A549 (cell line): Measurements from ENCODE around the gene CCT3. TPM values are rescaled to one million over a fixed set of nuclear protein-coding genes. Genes with fewer than 3 reads are reported as not detected.
A peak's percentile ranks its signal among the peaks of the same experiment; 100 is the strongest.

ENCODE experiments used
- ATAC-seq, 2 experiments: fragments of 200-7000 bp in 1 of 2; fragments of >200 bp in 1 of 2; cut with Nextera tagmentation in 1 of 2; cut with Tn5 transposase in 1 of 2; 3 replicates each; pipeline versions ENCODE4 v1.8.0 to v1.9.1; 2018 to 2020; ENCODE audit warnings: mild to moderate bottlenecking in 1 of 2, moderate library complexity in 1 of 2
- CTCF ChIA-PET: fragments of 300-600 bp; sonication (Branson Sonifier 250); formaldehyde crosslinking; extraction: SDS; loops from one replicate; lab custom pipeline; 2021; ENCODE audit warnings: antibody characterized with exemption, inconsistent platforms; lab: Yijun Ruan, JAX
- POLR2A ChIA-PET: fragments of 350-600 bp; formaldehyde crosslinking; extraction: SDS; loops from one replicate; lab custom pipeline; 2021; ENCODE audit warnings: antibody characterized with exemption, inconsistent platforms; lab: Yijun Ruan, JAX
- DNase-seq, 2 experiments: peaks; one replicate each; pipeline versions ENCODE4 v3.0.0 to v3.0.0-alpha.2; 2011 to 2016; ENCODE audit warnings: low read depth in 1 of 2, low spot score in 1 of 2
- FAIRE-seq: peaks from 2 replicates; lab custom pipeline; 2011; peaks lifted over from hg19 to GRCh38; lab: Jason Lieb, UNC
- H3K27ac ChIP-seq, 2 experiments: fragments of >200 bp; sonication (Bioruptor Twin); formaldehyde crosslinking; 3 replicates each; pipeline ENCODE4 v1.5.1; 2016 to 2017
- H3K4me1 ChIP-seq: fragments of >200 bp; sonication (Bioruptor Twin); formaldehyde crosslinking; 3 replicates; pipeline ENCODE4 v1.6.1; 2016
- H3K4me2 ChIP-seq: fragments of >200 bp; sonication (Bioruptor Twin); formaldehyde crosslinking; 3 replicates; pipeline ENCODE4 v1.6.1; 2016
- H3K4me3 ChIP-seq: fragments of >200 bp; sonication (Bioruptor Twin); formaldehyde crosslinking; 3 replicates; pipeline ENCODE4 v1.5.1; 2016
- H3K9me3 ChIP-seq: fragments of >200 bp; sonication (Bioruptor Twin); formaldehyde crosslinking; 3 replicates; pipeline ENCODE4 v1.6.1; 2016
- CEBPB ChIP-seq, 2 experiments: fragments of >200 bp in 1 of 2; sonication (Bioruptor Twin) in 1 of 2; formaldehyde crosslinking in 1 of 2; IDR thresholded peaks; 2 replicates each; pipeline ENCODE4 v1.6.1; 2012 to 2016
- CHD2 ChIP-seq: fragments of 150-350 bp; IDR thresholded peaks from 2 replicates; pipeline ENCODE4 v1.6.1; 2014; ENCODE audit warnings: low read length; ENCODE audit not compliant: partially characterized antibody
- CHD4 ChIP-seq: fragments of 200-600 bp; sonication (generic); IDR thresholded peaks from 2 replicates; pipeline ENCODE4 v1.6.1; 2016; ENCODE audit warnings: antibody characterized with exemption, mild to moderate bottlenecking, borderline replicate concordance
- ESRRA ChIP-seq: fragments of 150-350 bp; IDR thresholded peaks from 2 replicates; pipeline ENCODE4 v1.6.1; 2014; ENCODE audit warnings: mild to moderate bottlenecking, low read length, borderline replicate concordance
- FOSB ChIP-seq: fragments of 250-450 bp; sonication (Bioruptor Pico); IDR thresholded peaks from 2 replicates; pipeline ENCODE4 v1.5.0; 2020; ENCODE audit warnings: mild to moderate bottlenecking, moderate library complexity
- GATA3 ChIP-seq: IDR thresholded peaks from 2 replicates; pipeline ENCODE4 v1.6.1; 2012; ENCODE audit warnings: borderline replicate concordance
- HOXB13 ChIP-seq: fragments of 250-450 bp; sonication (Bioruptor Pico); IDR thresholded peaks from 2 replicates; pipeline ENCODE4 v1.5.0; 2020; ENCODE audit warnings: low read depth, mild to moderate bottlenecking, moderate library complexity
- JUN ChIP-seq, 2 experiments: fragments of >200 bp; sonication (Bioruptor Twin); formaldehyde crosslinking; IDR thresholded peaks; 2 replicates in 1 of 2; 3 replicates in 1 of 2; pipeline ENCODE4 v1.6.1; 2016 to 2017
- JUNB ChIP-seq: fragments of >200 bp; sonication (Bioruptor Twin); formaldehyde crosslinking; IDR thresholded peaks from 2 replicates; pipeline ENCODE4 v1.6.1; 2016
- MAFK ChIP-seq: fragments of 450-650 bp; IDR thresholded peaks from 2 replicates; pipeline ENCODE4 v1.6.1; 2014; ENCODE audit not compliant: partially characterized antibody
- NPAS2 ChIP-seq: fragments of 250-450 bp; sonication (Bioruptor Pico); IDR thresholded peaks from 2 replicates; pipeline ENCODE4 v1.8.0; 2022; ENCODE audit warnings: mild to moderate bottlenecking, moderate library complexity, borderline replicate concordance
- POLR2A ChIP-seq: IDR thresholded peaks from 2 replicates; pipeline ENCODE4 v1.6.1; 2012; ENCODE audit warnings: mild to moderate bottlenecking, low read length
- POLR2AphosphoS2 ChIP-seq: conservative IDR thresholded peaks from 2 replicates; pipeline ENCODE4 v1.6.1; 2012; ENCODE audit warnings: low read length, improper control_type of control experiment, inconsistent platforms
- RCOR1 ChIP-seq: fragments of 150-350 bp; IDR thresholded peaks from 2 replicates; pipeline ENCODE4 v1.6.1; 2014; ENCODE audit warnings: antibody characterized with exemption, low read length, low read depth
- RFX5 ChIP-seq: fragments of 450-650 bp; IDR thresholded peaks from 2 replicates; pipeline ENCODE4 v1.7.1; 2014; ENCODE audit warnings: antibody characterized with exemption, mild to moderate bottlenecking, moderate library complexity
- RNF2 ChIP-seq: fragments of 200-600 bp; sonication (generic); IDR thresholded peaks from 2 replicates; pipeline ENCODE4 v1.6.1; 2016; ENCODE audit warnings: low read depth, mild to moderate bottlenecking, antibody characterized with exemption, moderate library complexity, borderline replicate concordance
- ZFP36 ChIP-seq: fragments of 450-650 bp; IDR thresholded peaks from 2 replicates; pipeline ENCODE4 v1.6.1; 2014; ENCODE audit warnings: borderline replicate concordance; ENCODE audit not compliant: partially characterized antibody
- WGBS: methylation state at CpG from one replicate; pipeline ENCODE4 v1.1.6; 2017; ENCODE audit errors: missing lambda C conversion rate; 5-methylcytosine and 5-hydroxymethylcytosine counted together
- polyA plus RNA-seq, 4 experiments: library from polyadenylated mRNA; depleted of rRNA in 3 of 4; stranded (reverse); fragments of >200 nt; fragmentation: RNase III in 1 of 4; extraction: RNeasy Plus Mini Kit Qiagen cat#74134 plus additional on column Dnase treatment in 1 of 4; gene quantifications; 2 replicates in 3 of 4; 3 replicates in 1 of 4; pipeline ENCODE4 v1.2.3, GENCODE V29; 2011 to 2017
- TF ChIP-seq, protein P1 (sequence below): IDR thresholded peaks from 2 replicates; pipeline ENCODE4 v1.6.1; 2012
- TF ChIP-seq, protein P2 (sequence below): IDR thresholded peaks from 2 replicates; pipeline ENCODE4 v1.6.1; 2012; ENCODE audit warnings: low read depth, borderline replicate concordance
- TF ChIP-seq, protein P3 (sequence below): fragments of >200 bp; sonication (Bioruptor Twin); formaldehyde crosslinking; IDR thresholded peaks from 3 replicates; pipeline ENCODE4 v1.6.1; 2016
- TF ChIP-seq, protein P4 (sequence below): fragments of 150-350 bp; IDR thresholded peaks from 2 replicates; pipeline ENCODE4 v1.6.1; 2014; ENCODE audit warnings: low read depth, mild to moderate bottlenecking, low read length
- TF ChIP-seq, protein P5 (sequence below): fragments of >200 bp; sonication (Bioruptor Twin); formaldehyde crosslinking; IDR thresholded peaks from 3 replicates; pipeline ENCODE4 v1.5.1; 2016
- TF ChIP-seq, protein P6 (sequence below): fragments of 250-450 bp; sonication (Bioruptor Pico); IDR thresholded peaks from 2 replicates; pipeline ENCODE4 v1.5.0; 2020; ENCODE audit warnings: low read depth, mild to moderate bottlenecking, moderate library complexity
- TF ChIP-seq, protein P7 (sequence below): IDR thresholded peaks from 2 replicates; pipeline ENCODE4 v1.6.1; 2012
- TF ChIP-seq, protein P8 (sequence below): fragments of 450-650 bp; IDR thresholded peaks from 2 replicates; pipeline ENCODE4 v1.6.1; 2014; ENCODE audit warnings: antibody characterized with exemption

CCT3 gene
- polyA plus RNA-seq, 2 of the 4 experiments (the other 2 are of a cell fraction): 528 to 824 TPM

DNA sequence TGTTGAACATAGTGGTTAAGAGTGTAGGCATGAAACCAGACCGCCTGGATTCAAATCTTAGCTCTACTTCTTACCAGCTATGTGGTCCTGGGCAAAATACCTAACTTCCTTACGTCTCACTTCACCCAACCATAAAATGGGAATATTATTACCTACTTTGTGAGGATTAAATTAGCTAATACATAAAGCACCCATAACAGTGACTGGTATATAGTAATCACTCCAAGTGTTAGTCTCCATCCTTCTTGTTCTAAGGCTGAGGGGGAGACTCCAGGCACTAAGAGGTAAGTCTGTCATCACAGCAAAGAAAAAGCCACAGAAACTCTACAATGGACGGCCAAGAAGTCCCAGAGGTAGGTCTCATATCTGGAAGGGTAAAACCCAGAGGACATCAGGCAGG lies 58.3 kb downstream of the CCT3 start:
- CTCF ChIA-PET: interaction anchor here (0.9 to 2.0 kb wide), 8 partner anchors 8 to 166 kb away, joined by 3 to 8 read pairs (median 4); no protein-coding TSS in a partner anchor
- ATAC-seq (no peak), FAIRE-seq (no peak)

DNA sequence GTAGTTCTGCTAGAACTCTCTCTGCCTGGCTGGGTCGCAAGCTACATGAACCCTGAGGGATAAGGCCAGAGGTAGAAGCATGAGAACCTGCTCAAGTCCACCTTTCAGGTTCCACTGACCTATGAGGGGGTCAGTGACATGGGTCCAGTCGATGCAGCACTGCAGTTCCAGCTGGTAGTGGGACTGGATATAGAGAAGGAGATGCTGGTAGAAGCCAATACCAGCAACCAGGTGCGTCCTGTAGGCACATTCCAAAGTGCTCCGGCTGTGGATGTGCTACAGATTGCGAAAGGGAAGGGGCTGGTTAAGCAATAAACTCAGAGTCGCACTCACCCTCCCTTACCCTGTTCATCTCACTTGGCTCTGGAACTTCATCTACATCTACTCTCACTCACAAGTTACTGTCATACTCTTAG lies 61.1 kb downstream of the CCT3 start:
- no peak for DNase-seq
- Histone ChIP-seq H3K4me2 (no peak overlapping the region), H3K4me1 (peaks cover 11% of the 10 kb centered on the region), H3K27ac (no peak overlapping the region), H3K4me3 (no peak overlapping the region), H3K9me3 (no peaks in the 10 kb centered on the region)
- ATAC-seq: no peak
- CTCF ChIA-PET: interaction anchor here (0.9 to 1.5 kb wide), 5 partner anchors 12 to 147 kb away, joined by 3 to 6 read pairs (median 5); no protein-coding TSS in a partner anchor
- POLR2A ChIA-PET: no interaction called here
- WGBS: 85% methylated on average over 6 of the region's 6 CpGs
- TF ChIP-seq CEBPB (IDR thresholded peaks at IDR 0.05) (peak; percentile 73 to 87; a peak in 3 of 4 replicates), CHD2 (no peak)
- FAIRE-seq: no peak

More for the DNA sequence above, 58.3 kb downstream of the CCT3 start:
- WGBS: 95% methylated on average over 3 of the region's 3 CpGs
- DNase-seq: no peak
- Histone ChIP-seq H3K4me1 (peaks cover 21% of the 10 kb centered on the region), H3K9me3 (no peaks in the 10 kb centered on the region), H3K4me2 (no peak overlapping the region), H3K27ac (no peak overlapping the region), H3K4me3 (no peak overlapping the region)
- POLR2A ChIA-PET: interaction anchor here (1.0 kb wide), 1 partner anchor 11 kb away, joined by 3 read pairs; no protein-coding TSS in a partner anchor
- no peak for TF ChIP-seq MAFK
- no peak for TF ChIP-seq ESRRA
- TF ChIP-seq, protein P1, sequence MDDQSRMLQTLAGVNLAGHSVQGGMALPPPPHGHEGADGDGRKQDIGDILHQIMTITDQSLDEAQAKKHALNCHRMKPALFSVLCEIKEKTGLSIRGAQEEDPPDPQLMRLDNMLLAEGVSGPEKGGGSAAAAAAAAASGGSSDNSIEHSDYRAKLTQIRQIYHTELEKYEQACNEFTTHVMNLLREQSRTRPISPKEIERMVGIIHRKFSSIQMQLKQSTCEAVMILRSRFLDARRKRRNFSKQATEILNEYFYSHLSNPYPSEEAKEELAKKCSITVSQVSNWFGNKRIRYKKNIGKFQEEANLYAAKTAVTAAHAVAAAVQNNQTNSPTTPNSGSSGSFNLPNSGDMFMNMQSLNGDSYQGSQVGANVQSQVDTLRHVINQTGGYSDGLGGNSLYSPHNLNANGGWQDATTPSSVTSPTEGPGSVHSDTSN: no peak
- no peak for TF ChIP-seq CHD4
- no peak for TF ChIP-seq NPAS2
- TF ChIP-seq POLR2AphosphoS2: no peak
- TF ChIP-seq, protein P2, sequence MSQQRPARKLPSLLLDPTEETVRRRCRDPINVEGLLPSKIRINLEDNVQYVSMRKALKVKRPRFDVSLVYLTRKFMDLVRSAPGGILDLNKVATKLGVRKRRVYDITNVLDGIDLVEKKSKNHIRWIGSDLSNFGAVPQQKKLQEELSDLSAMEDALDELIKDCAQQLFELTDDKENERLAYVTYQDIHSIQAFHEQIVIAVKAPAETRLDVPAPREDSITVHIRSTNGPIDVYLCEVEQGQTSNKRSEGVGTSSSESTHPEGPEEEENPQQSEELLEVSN: no peak
- TF ChIP-seq, protein P3, sequence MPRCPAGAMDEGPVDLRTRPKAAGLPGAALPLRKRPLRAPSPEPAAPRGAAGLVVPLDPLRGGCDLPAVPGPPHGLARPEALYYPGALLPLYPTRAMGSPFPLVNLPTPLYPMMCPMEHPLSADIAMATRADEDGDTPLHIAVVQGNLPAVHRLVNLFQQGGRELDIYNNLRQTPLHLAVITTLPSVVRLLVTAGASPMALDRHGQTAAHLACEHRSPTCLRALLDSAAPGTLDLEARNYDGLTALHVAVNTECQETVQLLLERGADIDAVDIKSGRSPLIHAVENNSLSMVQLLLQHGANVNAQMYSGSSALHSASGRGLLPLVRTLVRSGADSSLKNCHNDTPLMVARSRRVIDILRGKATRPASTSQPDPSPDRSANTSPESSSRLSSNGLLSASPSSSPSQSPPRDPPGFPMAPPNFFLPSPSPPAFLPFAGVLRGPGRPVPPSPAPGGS: no peak
- TF ChIP-seq RFX5: no peak
- TF ChIP-seq ZFP36: no peak
- no peak for TF ChIP-seq POLR2A
- no peak for TF ChIP-seq RNF2
- TF ChIP-seq HOXB13 (CRISPR knock-in tag): no peak
- no peak for TF ChIP-seq JUNB

DNA sequence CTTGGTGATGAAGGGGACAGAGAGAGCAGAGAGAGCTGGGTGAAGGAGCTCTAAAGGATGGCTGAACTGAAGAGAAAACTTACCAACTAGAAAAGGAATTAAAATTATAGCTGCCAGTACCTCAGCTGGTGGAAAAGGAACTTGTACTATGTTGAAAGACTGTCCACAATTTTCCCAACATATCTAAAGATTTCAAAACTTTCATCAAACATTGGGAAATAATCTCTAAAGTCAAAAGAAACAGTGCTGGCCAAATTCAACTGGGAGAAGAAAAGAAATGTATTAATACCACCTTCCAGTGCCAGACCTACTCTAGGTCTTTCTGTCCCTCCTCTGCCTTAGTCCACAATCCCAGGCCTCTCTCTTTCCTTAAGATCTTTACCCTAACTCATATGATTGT lies 61.6 kb downstream of the CCT3 start:
- CTCF ChIA-PET: interaction anchor here (1.3 to 1.5 kb wide), 3 partner anchors 11 to 51 kb away, joined by 4 to 6 read pairs (median 5); no protein-coding TSS in a partner anchor
- Histone ChIP-seq H3K4me1 (peaks cover 9% of the 10 kb centered on the region), H3K9me3 (no peaks in the 10 kb centered on the region), H3K4me3 (no peak overlapping the region), H3K4me2 (no peak overlapping the region), H3K27ac (no peak overlapping the region)
- no peak for ATAC-seq
- POLR2A ChIA-PET: no interaction called here
- no peak for FAIRE-seq
- DNase-seq: no peak
- TF ChIP-seq, protein P4, sequence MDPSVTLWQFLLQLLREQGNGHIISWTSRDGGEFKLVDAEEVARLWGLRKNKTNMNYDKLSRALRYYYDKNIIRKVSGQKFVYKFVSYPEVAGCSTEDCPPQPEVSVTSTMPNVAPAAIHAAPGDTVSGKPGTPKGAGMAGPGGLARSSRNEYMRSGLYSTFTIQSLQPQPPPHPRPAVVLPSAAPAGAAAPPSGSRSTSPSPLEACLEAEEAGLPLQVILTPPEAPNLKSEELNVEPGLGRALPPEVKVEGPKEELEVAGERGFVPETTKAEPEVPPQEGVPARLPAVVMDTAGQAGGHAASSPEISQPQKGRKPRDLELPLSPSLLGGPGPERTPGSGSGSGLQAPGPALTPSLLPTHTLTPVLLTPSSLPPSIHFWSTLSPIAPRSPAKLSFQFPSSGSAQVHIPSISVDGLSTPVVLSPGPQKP: no peak
- TF ChIP-seq RNF2 (no peak), RCOR1 (no peak), JUN (IDR thresholded peaks at IDR 0.05) (no peak), GATA3 (no peak), FOSB (CRISPR knock-in tag) (no peak), JUNB (no peak), RFX5 (no peak), HOXB13 (CRISPR knock-in tag) (no peak)
- TF ChIP-seq, protein P5, sequence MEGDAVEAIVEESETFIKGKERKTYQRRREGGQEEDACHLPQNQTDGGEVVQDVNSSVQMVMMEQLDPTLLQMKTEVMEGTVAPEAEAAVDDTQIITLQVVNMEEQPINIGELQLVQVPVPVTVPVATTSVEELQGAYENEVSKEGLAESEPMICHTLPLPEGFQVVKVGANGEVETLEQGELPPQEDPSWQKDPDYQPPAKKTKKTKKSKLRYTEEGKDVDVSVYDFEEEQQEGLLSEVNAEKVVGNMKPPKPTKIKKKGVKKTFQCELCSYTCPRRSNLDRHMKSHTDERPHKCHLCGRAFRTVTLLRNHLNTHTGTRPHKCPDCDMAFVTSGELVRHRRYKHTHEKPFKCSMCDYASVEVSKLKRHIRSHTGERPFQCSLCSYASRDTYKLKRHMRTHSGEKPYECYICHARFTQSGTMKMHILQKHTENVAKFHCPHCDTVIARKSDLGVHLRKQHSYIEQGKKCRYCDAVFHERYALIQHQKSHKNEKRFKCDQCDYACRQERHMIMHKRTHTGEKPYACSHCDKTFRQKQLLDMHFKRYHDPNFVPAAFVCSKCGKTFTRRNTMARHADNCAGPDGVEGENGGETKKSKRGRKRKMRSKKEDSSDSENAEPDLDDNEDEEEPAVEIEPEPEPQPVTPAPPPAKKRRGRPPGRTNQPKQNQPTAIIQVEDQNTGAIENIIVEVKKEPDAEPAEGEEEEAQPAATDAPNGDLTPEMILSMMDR: no peak
- TF ChIP-seq, protein P6, sequence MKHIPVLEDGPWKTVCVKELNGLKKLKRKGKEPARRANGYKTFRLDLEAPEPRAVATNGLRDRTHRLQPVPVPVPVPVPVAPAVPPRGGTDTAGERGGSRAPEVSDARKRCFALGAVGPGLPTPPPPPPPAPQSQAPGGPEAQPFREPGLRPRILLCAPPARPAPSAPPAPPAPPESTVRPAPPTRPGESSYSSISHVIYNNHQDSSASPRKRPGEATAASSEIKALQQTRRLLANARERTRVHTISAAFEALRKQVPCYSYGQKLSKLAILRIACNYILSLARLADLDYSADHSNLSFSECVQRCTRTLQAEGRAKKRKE (CRISPR knock-in tag): no peak
- TF ChIP-seq, protein P3: no peak
- TF ChIP-seq, protein P7, sequence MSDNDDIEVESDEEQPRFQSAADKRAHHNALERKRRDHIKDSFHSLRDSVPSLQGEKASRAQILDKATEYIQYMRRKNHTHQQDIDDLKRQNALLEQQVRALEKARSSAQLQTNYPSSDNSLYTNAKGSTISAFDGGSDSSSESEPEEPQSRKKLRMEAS: no peak
- TF ChIP-seq, protein P8, sequence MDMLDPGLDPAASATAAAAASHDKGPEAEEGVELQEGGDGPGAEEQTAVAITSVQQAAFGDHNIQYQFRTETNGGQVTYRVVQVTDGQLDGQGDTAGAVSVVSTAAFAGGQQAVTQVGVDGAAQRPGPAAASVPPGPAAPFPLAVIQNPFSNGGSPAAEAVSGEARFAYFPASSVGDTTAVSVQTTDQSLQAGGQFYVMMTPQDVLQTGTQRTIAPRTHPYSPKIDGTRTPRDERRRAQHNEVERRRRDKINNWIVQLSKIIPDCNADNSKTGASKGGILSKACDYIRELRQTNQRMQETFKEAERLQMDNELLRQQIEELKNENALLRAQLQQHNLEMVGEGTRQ: no peak
